ENCODE data around the gene SUB1.
"Not testable (repeated sequence)": the region's sequence is repeated elsewhere in the genome, so short reads cannot be mapped to it uniquely, and the experiment has no call there.

Gene SUB1

GRCh38 chr5:32551865-32552264 is 33.5 kb upstream of the SUB1 start:
- no peak overlapping the region for H3K4me3 ChIP-seq (ENCODE audit: low read depth, low read length)
- H3K27me3 ChIP-seq (ENCODE audit: control insufficient read depth, insufficient read depth, low read length) = no peaks in the 10 kb centered on the region
- H3K9ac ChIP-seq (ENCODE audit: low read length) = no peak overlapping the region
- peaks cover 4% of the 10 kb centered on the region; the same call in 1 of the 2 replicates for H3K9me3 ChIP-seq (ENCODE audit: control insufficient read depth, insufficient read depth, low read depth, low read length)
- no peak overlapping the region for H3K27ac ChIP-seq (ENCODE audit: low read depth, low read length)
- no peaks in the 10 kb centered on the region for H3K4me1 ChIP-seq (ENCODE audit: control insufficient read depth, insufficient read depth, low read length)
- H3K36me3 ChIP-seq (ENCODE audit: control insufficient read depth, insufficient read depth, low read length) = no peaks in the 10 kb centered on the region

- H3K27me3 ChIP-seq (ENCODE audit: control insufficient read depth, insufficient read depth, low read length); H3K9me3 ChIP-seq (ENCODE audit: control insufficient read depth, insufficient read depth, low read depth, low read length); H3K4me1 ChIP-seq (ENCODE audit: control insufficient read depth, insufficient read depth, low read length); H3K36me3 ChIP-seq (ENCODE audit: control insufficient read depth, insufficient read depth, low read length); H3K9ac ChIP-seq (ENCODE audit: low read length); H3K27ac ChIP-seq (ENCODE audit: low read depth, low read length); H3K4me3 ChIP-seq (ENCODE audit: low read depth, low read length): not testable (repeated sequence)
These were observed 32.9 kb upstream of the SUB1 start for GRCh38 chr5:32552491-32552890.

GRCh38 chr5:32552936-32553335 is 32.4 kb upstream of the SUB1 start:
- H3K27me3 ChIP-seq (ENCODE audit: control insufficient read depth, insufficient read depth, low read length) = no peaks in the 10 kb centered on the region
- H3K27ac ChIP-seq (ENCODE audit: low read depth, low read length) = no peak overlapping the region
- H3K4me1 ChIP-seq (ENCODE audit: control insufficient read depth, insufficient read depth, low read length) = no peaks in the 10 kb centered on the region
- no peak overlapping the region for H3K9ac ChIP-seq (ENCODE audit: low read length)
- no peak overlapping the region for H3K4me3 ChIP-seq (ENCODE audit: low read depth, low read length)
- H3K36me3 ChIP-seq (ENCODE audit: control insufficient read depth, insufficient read depth, low read length) = no peaks in the 10 kb centered on the region
- peaks cover 4% of the 10 kb centered on the region; the same call in 1 of the 2 replicates for H3K9me3 ChIP-seq (ENCODE audit: control insufficient read depth, insufficient read depth, low read depth, low read length)

GRCh38 chr5:32554181-32554780 is 31.1 kb upstream of the SUB1 start:
- H3K9me3 ChIP-seq (ENCODE audit: control insufficient read depth, insufficient read depth, low read depth, low read length); H3K4me3 ChIP-seq (ENCODE audit: low read depth, low read length); H3K27ac ChIP-seq (ENCODE audit: low read depth, low read length); H3K36me3 ChIP-seq (ENCODE audit: control insufficient read depth, insufficient read depth, low read length); H3K9ac ChIP-seq (ENCODE audit: low read length); H3K27me3 ChIP-seq (ENCODE audit: control insufficient read depth, insufficient read depth, low read length); H3K4me1 ChIP-seq (ENCODE audit: control insufficient read depth, insufficient read depth, low read length): not testable (repeated sequence)

GRCh38 chr5:32556543-32556942 is 28.8 kb upstream of the SUB1 start:
- H3K9ac ChIP-seq (ENCODE audit: low read length); H3K27ac ChIP-seq (ENCODE audit: low read depth, low read length); H3K27me3 ChIP-seq (ENCODE audit: control insufficient read depth, insufficient read depth, low read length); H3K4me1 ChIP-seq (ENCODE audit: control insufficient read depth, insufficient read depth, low read length); H3K36me3 ChIP-seq (ENCODE audit: control insufficient read depth, insufficient read depth, low read length); H3K9me3 ChIP-seq (ENCODE audit: control insufficient read depth, insufficient read depth, low read depth, low read length); H3K4me3 ChIP-seq (ENCODE audit: low read depth, low read length): not testable (repeated sequence)

GRCh38 chr5:32559411-32559810 is 25.9 kb upstream of the SUB1 start:
- Histone ChIP-seq H3K9ac (ENCODE audit: low read length) (no peak overlapping the region), H3K27me3 (ENCODE audit: control insufficient read depth, insufficient read depth, low read length) (no peaks in the 10 kb centered on the region), H3K27ac (ENCODE audit: low read depth, low read length) (no peak overlapping the region), H3K4me3 (ENCODE audit: low read depth, low read length) (no peak overlapping the region), H3K9me3 (ENCODE audit: control insufficient read depth, insufficient read depth, low read depth, low read length) (no peaks in the 10 kb centered on the region), H3K4me1 (ENCODE audit: control insufficient read depth, insufficient read depth, low read length) (peaks cover 3% of the 10 kb centered on the region; the same call in 1 of the 2 replicates), H3K36me3 (ENCODE audit: control insufficient read depth, insufficient read depth, low read length) (no peaks in the 10 kb centered on the region)

GRCh38 chr5:32559921-32560320 is 25.4 kb upstream of the SUB1 start:
- no peaks in the 10 kb centered on the region for H3K9me3 ChIP-seq (ENCODE audit: control insufficient read depth, insufficient read depth, low read depth, low read length)
- no peak overlapping the region for H3K27ac ChIP-seq (ENCODE audit: low read depth, low read length)
- H3K9ac ChIP-seq (ENCODE audit: low read length) = no peak overlapping the region
- H3K27me3 ChIP-seq (ENCODE audit: control insufficient read depth, insufficient read depth, low read length) = no peaks in the 10 kb centered on the region
- no peaks in the 10 kb centered on the region for H3K36me3 ChIP-seq (ENCODE audit: control insufficient read depth, insufficient read depth, low read length)
- peaks cover 3% of the 10 kb centered on the region; the same call in 1 of the 2 replicates for H3K4me1 ChIP-seq (ENCODE audit: control insufficient read depth, insufficient read depth, low read length)
- no peak overlapping the region for H3K4me3 ChIP-seq (ENCODE audit: low read depth, low read length)

GRCh38 chr5:32562056-32562455 is 23.3 kb upstream of the SUB1 start:
- Histone ChIP-seq H3K4me3 (ENCODE audit: low read depth, low read length) (no peak overlapping the region), H3K36me3 (ENCODE audit: control insufficient read depth, insufficient read depth, low read length) (no peaks in the 10 kb centered on the region), H3K27me3 (ENCODE audit: control insufficient read depth, insufficient read depth, low read length) (no peaks in the 10 kb centered on the region), H3K9me3 (ENCODE audit: control insufficient read depth, insufficient read depth, low read depth, low read length) (no peaks in the 10 kb centered on the region), H3K9ac (ENCODE audit: low read length) (no peak overlapping the region), H3K4me1 (ENCODE audit: control insufficient read depth, insufficient read depth, low read length) (peaks cover 3% of the 10 kb centered on the region; the same call in 1 of the 2 replicates), H3K27ac (ENCODE audit: low read depth, low read length) (no peak overlapping the region)

- no peak overlapping the region for H3K4me3 ChIP-seq (ENCODE audit: low read depth, low read length)
- H3K27ac ChIP-seq (ENCODE audit: low read depth, low read length) = no peak overlapping the region
- H3K27me3 ChIP-seq (ENCODE audit: control insufficient read depth, insufficient read depth, low read length) = no peaks in the 10 kb centered on the region
- no peaks in the 10 kb centered on the region for H3K36me3 ChIP-seq (ENCODE audit: control insufficient read depth, insufficient read depth, low read length)
- peaks cover 3% of the 10 kb centered on the region; the same call in 1 of the 2 replicates for H3K4me1 ChIP-seq (ENCODE audit: control insufficient read depth, insufficient read depth, low read length)
- H3K9me3 ChIP-seq (ENCODE audit: control insufficient read depth, insufficient read depth, low read depth, low read length) = no peaks in the 10 kb centered on the region
- no peak overlapping the region for H3K9ac ChIP-seq (ENCODE audit: low read length)
These were observed 22.5 kb upstream of the SUB1 start for GRCh38 chr5:32562843-32563242.

- peaks cover 3% of the 10 kb centered on the region; the same call in 1 of the 2 replicates for H3K4me1 ChIP-seq (ENCODE audit: control insufficient read depth, insufficient read depth, low read length)
- H3K9ac ChIP-seq (ENCODE audit: low read length) = no peak overlapping the region
- H3K9me3 ChIP-seq (ENCODE audit: control insufficient read depth, insufficient read depth, low read depth, low read length) = no peaks in the 10 kb centered on the region
- no peak overlapping the region for H3K4me3 ChIP-seq (ENCODE audit: low read depth, low read length)
- no peaks in the 10 kb centered on the region for H3K27me3 ChIP-seq (ENCODE audit: control insufficient read depth, insufficient read depth, low read length)
- no peaks in the 10 kb centered on the region for H3K36me3 ChIP-seq (ENCODE audit: control insufficient read depth, insufficient read depth, low read length)
- H3K27ac ChIP-seq (ENCODE audit: low read depth, low read length) = no peak overlapping the region
These were observed 21.7 kb upstream of the SUB1 start for GRCh38 chr5:32563614-32564013.

GRCh38 chr5:32565145-32565544 is 20.2 kb upstream of the SUB1 start:
- no peaks in the 10 kb centered on the region for H3K27me3 ChIP-seq (ENCODE audit: control insufficient read depth, insufficient read depth, low read length)
- H3K36me3 ChIP-seq (ENCODE audit: control insufficient read depth, insufficient read depth, low read length) = no peaks in the 10 kb centered on the region
- H3K4me3 ChIP-seq (ENCODE audit: low read depth, low read length) = no peak overlapping the region
- H3K27ac ChIP-seq (ENCODE audit: low read depth, low read length) = no peak overlapping the region
- no peaks in the 10 kb centered on the region for H3K9me3 ChIP-seq (ENCODE audit: control insufficient read depth, insufficient read depth, low read depth, low read length)
- no peak overlapping the region for H3K9ac ChIP-seq (ENCODE audit: low read length)
- no peaks in the 10 kb centered on the region for H3K4me1 ChIP-seq (ENCODE audit: control insufficient read depth, insufficient read depth, low read length)

Data from HUES6 (cell line).